K562 treated with DMSO at 1 percent for 12 hours (cell line): ENCODE results near the gene PARP12. TPM values are rescaled to one million over a fixed set of nuclear protein-coding genes. Genes with fewer than 3 reads are reported as not detected.

Source experiments
- total RNA-seq: library from RNA; unstranded; fragments of 300-600 nt; gene quantifications from 2 replicates; pipeline ENCODE4 v1.2.3, GENCODE V29; 2022; ENCODE audit not compliant: insufficient read depth

The PARP12 gene, protein sequence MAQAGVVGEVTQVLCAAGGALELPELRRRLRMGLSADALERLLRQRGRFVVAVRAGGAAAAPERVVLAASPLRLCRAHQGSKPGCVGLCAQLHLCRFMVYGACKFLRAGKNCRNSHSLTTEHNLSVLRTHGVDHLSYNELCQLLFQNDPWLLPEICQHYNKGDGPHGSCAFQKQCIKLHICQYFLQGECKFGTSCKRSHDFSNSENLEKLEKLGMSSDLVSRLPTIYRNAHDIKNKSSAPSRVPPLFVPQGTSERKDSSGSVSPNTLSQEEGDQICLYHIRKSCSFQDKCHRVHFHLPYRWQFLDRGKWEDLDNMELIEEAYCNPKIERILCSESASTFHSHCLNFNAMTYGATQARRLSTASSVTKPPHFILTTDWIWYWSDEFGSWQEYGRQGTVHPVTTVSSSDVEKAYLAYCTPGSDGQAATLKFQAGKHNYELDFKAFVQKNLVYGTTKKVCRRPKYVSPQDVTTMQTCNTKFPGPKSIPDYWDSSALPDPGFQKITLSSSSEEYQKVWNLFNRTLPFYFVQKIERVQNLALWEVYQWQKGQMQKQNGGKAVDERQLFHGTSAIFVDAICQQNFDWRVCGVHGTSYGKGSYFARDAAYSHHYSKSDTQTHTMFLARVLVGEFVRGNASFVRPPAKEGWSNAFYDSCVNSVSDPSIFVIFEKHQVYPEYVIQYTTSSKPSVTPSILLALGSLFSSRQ
- total RNA-seq = 25.9 and 42.1 TPM in 2 replicates

DNA sequence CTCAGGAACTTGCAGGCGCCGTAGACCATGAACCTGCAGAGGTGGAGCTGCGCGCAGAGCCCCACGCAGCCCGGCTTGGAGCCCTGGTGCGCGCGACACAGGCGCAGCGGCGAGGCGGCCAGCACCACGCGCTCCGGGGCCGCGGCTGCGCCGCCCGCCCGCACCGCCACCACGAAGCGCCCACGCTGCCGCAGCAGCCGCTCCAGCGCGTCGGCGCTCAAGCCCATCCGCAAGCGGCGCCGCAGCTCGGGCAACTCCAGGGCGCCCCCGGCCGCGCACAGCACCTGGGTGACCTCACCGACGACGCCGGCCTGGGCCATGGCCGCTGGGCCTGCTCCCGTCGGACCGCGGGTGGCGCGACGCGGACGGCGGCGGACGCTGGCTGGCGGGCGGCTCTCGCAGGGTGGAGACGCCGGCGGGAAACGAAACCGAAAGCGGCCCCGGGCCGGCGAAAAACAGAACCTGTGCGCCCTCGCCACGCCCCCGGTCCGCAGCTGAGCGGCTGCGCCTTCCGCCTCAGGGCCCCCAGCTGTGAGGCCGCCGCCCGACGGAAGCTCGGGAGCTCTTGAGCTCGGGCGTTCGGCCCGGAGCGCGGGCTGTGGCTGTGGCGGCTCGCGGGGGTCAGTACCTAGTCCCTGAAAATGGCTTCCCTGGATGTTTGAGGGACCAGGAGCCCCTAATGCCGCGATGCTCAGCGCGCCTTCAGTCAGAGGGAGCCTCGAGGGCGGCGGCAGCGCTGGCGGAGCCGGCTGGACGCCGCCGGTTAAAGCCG lies at the start of gene PARP12:
Gene PARP12 (minus strand): TSS at position 424 of the 772 bp plus-strand sequence. CDS start 104 bp downstream, at position 320.

Other genes starting within 250 kb of the PARP12 start
- 3.0 and 5.0 TPM in 2 replicates for gene TBXAS1, start 233.7 kb downstream of the PARP12 start, total RNA-seq
- 2.2 and 11.2 TPM in 2 replicates for gene KDM7A, start 114.0 kb upstream of the PARP12 start, total RNA-seq